GM21619 (cell line): Measurements from ENCODE around the gene ZC3H11A.
A peak's percentile ranks its signal among the peaks of the same experiment; 100 is the strongest.
"Not testable (repeated sequence)": the region's sequence is repeated elsewhere in the genome, so short reads cannot be mapped to it uniquely, and the experiment has no call there.

Source experiments
- ATAC-seq: cut with Tn5 transposase; IDR thresholded peaks from one replicate; pipeline ENCODE4 v1.9.1; 2021; ENCODE audit not compliant: unreplicated experiment

The ZC3H11A gene

GRCh38 chr1:203795441-203796235 is at the start of gene ZC3H11A, which contains the start of gene ZBED6:
Gene ZC3H11A, plus strand, starts transcription at chr1:203795623. Its CDS starts 21,448 bp downstream, at chr1:203817071.
Gene ZBED6, plus strand, starts transcription at chr1:203795623. Its CDS starts 1,900 bp downstream, at chr1:203797523.
- peak; percentile 97 for ATAC-seq

- no peak for ATAC-seq
Observed at GRCh38 chr1:203746281-203746680, 49.1 kb upstream of the ZC3H11A start.

GRCh38 chr1:203751051-203751450 is 44.4 kb upstream of the ZC3H11A start:
- no peak for ATAC-seq

GRCh38 chr1:203751618-203752361 is 43.6 kb upstream of the ZC3H11A start:
- ATAC-seq = not testable (repeated sequence)

GRCh38 chr1:203754455-203754864 is 41.0 kb upstream of the ZC3H11A start:
- peak; percentile 66 for ATAC-seq

- ATAC-seq = no peak
Observed at GRCh38 chr1:203756036-203756435, 39.4 kb upstream of the ZC3H11A start.

GRCh38 chr1:203758749-203759148 is 36.7 kb upstream of the ZC3H11A start:
- ATAC-seq = not testable (repeated sequence)

- ATAC-seq = no peak
Observed at GRCh38 chr1:203760506-203760905, 34.9 kb upstream of the ZC3H11A start.

- not testable (repeated sequence) for ATAC-seq
Observed at GRCh38 chr1:203761958-203762357, 33.5 kb upstream of the ZC3H11A start.

GRCh38 chr1:203763505-203763904 is 31.9 kb upstream of the ZC3H11A start:
- ATAC-seq = no peak

- ATAC-seq = no peak
Observed at GRCh38 chr1:203764105-203765028, 31.1 kb upstream of the ZC3H11A start.

- ATAC-seq = peak; percentile 91
Observed at GRCh38 chr1:203765029-203765837, 30.2 kb upstream of the ZC3H11A start, which contains the start of gene LAX1. Gene LAX1, plus strand, starts transcription at chr1:203765183. Its CDS starts 383 bp downstream, at chr1:203765566.

- no peak for ATAC-seq
Observed at GRCh38 chr1:203768256-203768655, 27.2 kb upstream of the ZC3H11A start.

- no peak for ATAC-seq
Observed at GRCh38 chr1:203769505-203770343, 25.7 kb upstream of the ZC3H11A start.

GRCh38 chr1:203771901-203772301 is 23.5 kb upstream of the ZC3H11A start:
- ATAC-seq = no peak

- no peak for ATAC-seq
Observed at GRCh38 chr1:203772836-203773235, 22.6 kb upstream of the ZC3H11A start.

GRCh38 chr1:203776636-203777035 is 18.8 kb upstream of the ZC3H11A start:
- ATAC-seq = no peak

- no peak for ATAC-seq
Observed at GRCh38 chr1:203777596-203777995, 17.8 kb upstream of the ZC3H11A start.

GRCh38 chr1:203778146-203778545 is 17.3 kb upstream of the ZC3H11A start:
- ATAC-seq = no peak
